Measurements from ENCODE around the gene SGF29. TPM values are rescaled to one million over a fixed set of nuclear protein-coding genes. Genes with fewer than 3 reads are reported as not detected.
A peak's percentile ranks its signal among the peaks of the same experiment; 100 is the strongest.

SGF29 gene
- 10 to 100 TPM; 14.7 to 18.5 TPM for total RNA-seq

DNA sequence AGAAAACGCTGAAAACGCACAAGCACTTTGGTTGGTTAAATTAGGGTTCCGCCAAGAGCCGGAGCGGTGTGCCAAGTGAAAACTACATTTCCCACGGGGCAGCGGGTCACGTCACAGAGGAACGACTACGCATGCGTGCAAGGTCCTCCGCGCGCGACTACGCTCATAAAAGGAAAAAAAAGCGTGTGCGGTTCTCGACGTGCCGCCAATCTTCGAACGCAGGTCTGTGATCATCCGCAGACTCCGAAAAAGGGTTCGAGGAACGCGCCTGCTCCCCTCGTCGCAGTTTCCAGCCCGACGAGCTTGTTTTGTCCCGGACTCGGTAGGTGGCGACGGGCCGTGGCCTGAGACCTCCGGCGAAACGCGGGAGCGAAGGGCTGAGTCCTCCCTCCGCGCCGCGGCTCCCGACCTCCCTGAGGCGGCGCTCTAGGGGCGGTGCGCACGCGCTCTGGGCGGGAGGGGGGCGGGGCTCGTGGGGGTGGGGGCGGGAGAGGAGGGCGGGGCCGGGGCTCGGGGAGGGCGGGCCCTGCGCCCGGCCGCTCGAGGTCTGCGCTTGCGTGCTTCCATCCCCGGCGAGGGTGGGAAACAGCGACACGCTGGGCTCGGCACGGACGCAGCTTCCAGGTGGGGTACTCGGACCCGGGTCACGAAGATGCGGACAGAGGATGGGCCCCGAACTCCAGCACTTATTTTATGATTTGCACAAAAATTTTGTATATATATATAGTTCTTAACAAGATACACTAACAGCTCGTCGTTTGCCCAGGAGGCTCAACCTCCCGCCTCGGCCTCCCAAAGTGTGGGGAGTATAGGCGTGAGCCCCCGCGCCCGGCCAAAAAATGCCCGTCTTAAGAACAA is at the start of gene SGF29:
Gene SGF29 (plus strand): TSS at position 145 of the 858 bp plus-strand sequence. CDS start 27,150 bp downstream, outside the sequence.
- Mint-ChIP-seq H3K4me1 (peaks cover 21% of the 10 kb centered on the region), H3K4me3 (peak within 1 kb of the TSS; percentile 86), H3K27me3 (no peaks in the 10 kb centered on the region), H3K9me3 (no peaks in the 10 kb centered on the region), H3K27ac (peak within 1 kb of the TSS; percentile 77), H3K36me3 (ENCODE audit: low read depth) (peaks cover 26% of the 10 kb centered on the region)
- peak; percentile 80 for ATAC-seq (replicated peaks)

DNA sequence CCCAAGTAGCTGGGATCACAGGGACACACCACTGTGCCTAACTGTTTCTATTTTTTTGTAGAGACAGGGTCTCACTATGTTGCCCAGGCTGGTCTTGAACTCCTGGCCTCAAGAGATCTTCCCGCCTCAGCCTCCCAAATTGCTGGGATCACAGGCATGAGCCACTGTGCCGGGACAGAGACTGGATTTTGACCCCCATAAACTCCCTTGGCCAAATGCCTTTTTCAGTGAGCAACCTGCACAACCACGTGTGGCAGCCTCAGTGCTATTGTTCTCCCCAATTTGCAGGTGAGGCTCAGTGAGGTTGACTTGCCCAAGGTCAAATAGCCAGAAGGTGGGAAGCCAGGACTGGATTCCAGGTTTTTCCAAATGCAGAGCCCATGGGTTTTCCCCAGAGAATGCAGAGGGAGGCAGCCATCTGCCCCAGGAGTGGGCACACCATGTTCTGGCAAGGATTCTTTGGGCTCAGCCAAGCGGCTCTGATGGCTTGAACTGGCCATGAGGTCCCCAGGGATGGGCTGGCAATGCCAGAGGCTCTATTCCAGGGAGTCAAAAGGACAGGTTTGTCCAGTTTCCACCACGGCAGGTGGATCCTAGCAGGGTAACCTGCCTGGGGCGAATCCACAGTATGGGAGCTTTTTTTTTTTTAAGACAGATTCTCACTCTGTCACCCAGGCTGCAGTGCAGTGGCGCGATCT is 48.9 kb upstream of the SGF29 start:
- no peak overlapping the region for H3K27ac Mint-ChIP-seq
- ATAC-seq (replicated peaks): no peak
- H3K27me3 Mint-ChIP-seq: no peaks in the 10 kb centered on the region
- H3K4me3 Mint-ChIP-seq: no peak overlapping the region
- peaks cover 10% of the 10 kb centered on the region for H3K4me1 Mint-ChIP-seq
- H3K9me3 Mint-ChIP-seq: no peaks in the 10 kb centered on the region
- no peaks in the 10 kb centered on the region for H3K36me3 Mint-ChIP-seq (ENCODE audit: low read depth)

- Mint-ChIP-seq H3K27me3 (no peaks in the 10 kb centered on the region), H3K36me3 (ENCODE audit: low read depth) (no peaks in the 10 kb centered on the region), H3K4me1 (peaks cover 10% of the 10 kb centered on the region), H3K4me3 (no peak overlapping the region), H3K27ac (no peak overlapping the region), H3K9me3 (no peaks in the 10 kb centered on the region)
- no peak for ATAC-seq (replicated peaks)
Observed at GRCh38 chr16:28505489-28506137, 48.1 kb upstream of the SGF29 start.

DNA sequence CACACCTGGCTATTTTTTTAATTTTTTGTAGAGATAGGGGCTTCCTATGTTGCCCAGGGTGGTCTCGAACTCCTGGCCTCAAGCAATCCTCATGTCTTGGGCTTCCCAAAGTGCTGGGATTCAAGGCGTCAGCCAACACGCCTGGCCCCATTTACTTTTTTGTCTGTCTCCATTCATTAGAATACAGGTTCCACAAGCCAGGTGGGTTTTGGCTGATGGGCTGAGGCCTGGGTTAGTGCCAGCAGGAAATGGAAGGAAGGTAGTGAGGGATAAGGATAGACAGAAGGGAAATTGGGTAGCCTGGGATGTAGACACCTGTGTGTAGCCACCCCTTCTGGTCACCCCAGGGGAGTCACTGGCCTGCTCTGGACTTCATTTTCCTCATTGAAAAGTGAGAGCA is 42.7 kb upstream of the SGF29 start:
- H3K4me3 Mint-ChIP-seq: no peak overlapping the region
- no peaks in the 10 kb centered on the region for H3K27me3 Mint-ChIP-seq
- H3K4me1 Mint-ChIP-seq: peaks cover 10% of the 10 kb centered on the region
- H3K36me3 Mint-ChIP-seq (ENCODE audit: low read depth): no peaks in the 10 kb centered on the region
- no peaks in the 10 kb centered on the region for H3K9me3 Mint-ChIP-seq
- H3K27ac Mint-ChIP-seq: peak overlapping the region; percentile 21
- ATAC-seq (replicated peaks): no peak

DNA sequence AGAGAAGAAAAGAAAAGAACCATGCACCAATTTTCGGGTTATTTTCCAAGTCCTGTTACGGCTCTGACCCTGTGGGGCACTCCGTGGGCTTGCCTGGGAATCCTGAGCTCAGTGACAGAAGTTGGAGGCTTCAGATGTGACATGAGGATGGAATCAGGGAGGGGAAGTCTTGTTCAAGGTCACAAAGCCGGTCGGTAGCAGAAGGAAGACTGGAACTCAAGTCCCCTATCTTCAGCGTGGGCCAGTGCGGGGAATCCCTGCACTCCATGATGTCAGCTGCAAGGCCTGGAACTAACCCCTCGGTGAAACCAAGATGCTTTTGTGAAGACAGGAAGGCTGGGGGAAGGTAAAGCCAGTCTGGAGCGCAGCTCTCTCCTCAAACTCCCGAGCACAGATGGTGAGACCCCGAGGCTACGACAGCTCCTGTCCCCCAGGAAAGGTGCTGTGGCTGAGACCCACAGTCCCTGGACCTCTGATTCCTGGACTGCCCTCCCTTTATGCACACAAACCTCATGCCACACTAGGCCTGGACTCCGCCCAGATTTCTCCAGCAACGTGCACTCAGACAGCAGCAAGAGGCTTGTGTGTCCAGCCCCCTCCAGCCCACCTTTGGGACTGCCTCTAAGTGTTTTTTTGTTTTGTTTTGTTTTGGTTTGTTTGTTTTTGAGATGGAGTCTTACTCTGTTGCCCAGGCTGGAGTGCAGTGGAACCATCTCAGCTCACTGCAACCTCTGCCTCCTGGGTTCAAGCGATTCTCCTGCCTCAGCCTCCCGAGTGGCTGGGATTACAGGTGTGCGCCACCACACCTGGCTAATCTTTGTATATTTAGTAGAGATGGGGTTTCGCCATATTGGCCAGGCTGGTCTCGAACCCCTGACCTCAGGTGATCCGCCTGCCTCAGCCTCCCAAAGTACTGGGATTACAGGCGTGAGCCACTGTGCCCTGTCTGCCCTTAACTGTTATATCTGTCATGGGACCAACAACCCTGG is 41.6 kb upstream of the SGF29 start:
- no peak overlapping the region for H3K27ac Mint-ChIP-seq
- H3K36me3 Mint-ChIP-seq (ENCODE audit: low read depth): no peaks in the 10 kb centered on the region
- no peaks in the 10 kb centered on the region for H3K9me3 Mint-ChIP-seq
- ATAC-seq (replicated peaks): no peak
- peaks cover 6% of the 10 kb centered on the region for H3K4me1 Mint-ChIP-seq
- no peak overlapping the region for H3K4me3 Mint-ChIP-seq
- H3K27me3 Mint-ChIP-seq: no peaks in the 10 kb centered on the region

GRCh38 chr16:28513484-28514181 is 40.1 kb upstream of the SGF29 start:
- Mint-ChIP-seq H3K4me3 (no peak overlapping the region), H3K4me1 (no peaks in the 10 kb centered on the region), H3K27ac (no peak overlapping the region), H3K27me3 (no peaks in the 10 kb centered on the region), H3K9me3 (no peaks in the 10 kb centered on the region), H3K36me3 (ENCODE audit: low read depth) (no peaks in the 10 kb centered on the region)
- ATAC-seq (replicated peaks): no peak

- no peak for ATAC-seq (replicated peaks)
- Mint-ChIP-seq H3K27me3 (no peaks in the 10 kb centered on the region), H3K4me3 (no peak overlapping the region), H3K36me3 (ENCODE audit: low read depth) (no peaks in the 10 kb centered on the region), H3K27ac (no peak overlapping the region), H3K4me1 (no peaks in the 10 kb centered on the region), H3K9me3 (no peaks in the 10 kb centered on the region)
Observed at GRCh38 chr16:28514246-28514645, 39.5 kb upstream of the SGF29 start.

GRCh38 chr16:28520672-28521071 is 33.0 kb upstream of the SGF29 start:
- no peak for ATAC-seq (replicated peaks)
- Mint-ChIP-seq H3K36me3 (ENCODE audit: low read depth) (no peaks in the 10 kb centered on the region), H3K27me3 (no peaks in the 10 kb centered on the region), H3K4me1 (peaks cover 6% of the 10 kb centered on the region), H3K4me3 (no peak overlapping the region), H3K27ac (no peak overlapping the region), H3K9me3 (no peaks in the 10 kb centered on the region)

DNA sequence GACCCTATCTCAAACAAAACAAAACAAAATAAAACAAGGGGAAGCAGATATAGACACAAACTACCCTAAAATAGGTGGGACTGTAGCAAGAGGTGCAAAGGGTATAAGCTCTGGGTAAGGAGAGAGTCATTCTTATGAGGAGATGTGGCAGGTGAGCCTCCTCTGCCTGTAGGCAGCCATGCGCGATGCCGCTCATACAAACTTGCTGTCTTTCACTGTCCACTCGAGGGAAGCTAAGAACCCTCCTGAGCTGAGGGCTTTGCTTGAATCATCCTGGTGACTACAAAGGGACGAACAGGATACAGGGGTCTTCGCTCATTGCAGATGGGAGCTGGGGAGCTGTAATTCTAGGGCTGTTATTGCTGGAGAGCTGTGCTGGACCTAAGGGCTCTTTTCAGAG is 32.3 kb upstream of the SGF29 start:
- no peak overlapping the region for H3K27ac Mint-ChIP-seq
- no peaks in the 10 kb centered on the region for H3K27me3 Mint-ChIP-seq
- ATAC-seq (replicated peaks): no peak
- H3K4me3 Mint-ChIP-seq: no peak overlapping the region
- peaks cover 6% of the 10 kb centered on the region for H3K4me1 Mint-ChIP-seq
- H3K9me3 Mint-ChIP-seq: no peaks in the 10 kb centered on the region
- H3K36me3 Mint-ChIP-seq (ENCODE audit: low read depth): no peaks in the 10 kb centered on the region

- ATAC-seq (replicated peaks): no peak
- no peak overlapping the region for H3K4me3 Mint-ChIP-seq
- no peaks in the 10 kb centered on the region for H3K9me3 Mint-ChIP-seq
- no peaks in the 10 kb centered on the region for H3K36me3 Mint-ChIP-seq (ENCODE audit: low read depth)
- no peak overlapping the region for H3K27ac Mint-ChIP-seq
- no peaks in the 10 kb centered on the region for H3K27me3 Mint-ChIP-seq
- peaks cover 6% of the 10 kb centered on the region for H3K4me1 Mint-ChIP-seq
Observed at GRCh38 chr16:28522792-28523191, 30.9 kb upstream of the SGF29 start.

DNA sequence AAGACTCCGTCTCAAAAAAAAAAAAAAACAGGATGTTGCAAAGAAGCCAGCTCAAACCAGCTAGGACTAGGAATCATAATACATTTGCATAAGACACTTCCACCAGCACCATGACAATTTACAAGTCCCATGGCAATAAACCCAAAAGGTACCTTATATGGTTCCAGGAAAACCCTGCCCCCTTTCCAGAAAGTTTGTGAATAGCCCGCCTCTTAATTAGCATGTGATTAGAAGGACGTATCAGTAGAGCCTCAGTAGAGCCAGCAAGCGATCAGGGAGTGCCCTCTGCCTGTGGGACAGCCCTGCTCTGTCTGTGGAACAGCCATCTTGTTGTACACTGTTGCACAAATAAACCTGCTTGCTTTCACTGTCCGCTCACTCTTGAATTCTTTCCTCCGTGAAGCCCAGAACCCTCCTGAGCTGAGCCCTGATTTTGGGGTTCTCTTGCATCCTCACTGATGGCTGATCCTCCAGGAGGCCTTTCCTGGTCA is 29.0 kb upstream of the SGF29 start:
- peak; percentile 67 for ATAC-seq (replicated peaks)
- peaks cover 6% of the 10 kb centered on the region for H3K4me1 Mint-ChIP-seq
- no peaks in the 10 kb centered on the region for H3K27me3 Mint-ChIP-seq
- H3K9me3 Mint-ChIP-seq: no peaks in the 10 kb centered on the region
- H3K4me3 Mint-ChIP-seq: no peak overlapping the region
- H3K36me3 Mint-ChIP-seq (ENCODE audit: low read depth): no peaks in the 10 kb centered on the region
- no peak overlapping the region for H3K27ac Mint-ChIP-seq

- no peak overlapping the region for H3K4me3 Mint-ChIP-seq
- no peak for ATAC-seq (replicated peaks)
- H3K9me3 Mint-ChIP-seq: no peaks in the 10 kb centered on the region
- H3K4me1 Mint-ChIP-seq: peaks cover 6% of the 10 kb centered on the region
- no peak overlapping the region for H3K27ac Mint-ChIP-seq
- no peaks in the 10 kb centered on the region for H3K36me3 Mint-ChIP-seq (ENCODE audit: low read depth)
- H3K27me3 Mint-ChIP-seq: no peaks in the 10 kb centered on the region
Observed at GRCh38 chr16:28526201-28527099, 27.3 kb upstream of the SGF29 start.
